Measurements from ENCODE around the gene CASD1. TPM values are rescaled to one million over a fixed set of nuclear protein-coding genes. Genes with fewer than 3 reads are reported as not detected.

The CASD1 gene
- total and polyA plus RNA-seq, 4 donors = 9.6 to 73.9 (median 26.3) TPM

DNA sequence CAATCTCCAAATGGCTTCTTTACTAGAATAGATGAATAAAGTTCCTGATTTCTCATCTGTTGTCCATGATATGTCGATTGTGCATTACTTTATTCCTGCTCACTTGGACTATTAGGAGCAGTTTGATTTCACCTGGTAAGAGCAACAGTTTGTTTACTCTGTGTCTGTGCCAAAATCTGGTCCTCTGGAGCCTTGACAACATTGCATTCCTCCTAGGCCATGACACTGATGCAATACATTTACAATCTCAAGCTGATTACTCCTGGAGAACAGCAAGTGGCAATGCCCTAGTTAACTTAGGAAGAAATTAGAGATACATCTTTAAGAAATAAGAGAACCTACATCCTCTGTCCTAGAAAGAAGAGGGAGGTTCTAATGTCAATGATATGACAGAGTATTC is 74.5 kb downstream of the CASD1 start:
- WGBS, 2 donors = 70 to 91% methylated on average over 1 of the region's 1 CpG
- no peaks in the 10 kb centered on the region for H3K27me3 ChIP-seq (ENCODE audit: control insufficient read depth in 3 of 3, insufficient read depth in 3 of 3, low read length in 2 of 3)
- H3K4me3 ChIP-seq = no peak overlapping the region
- TF ChIP-seq, protein P1, sequence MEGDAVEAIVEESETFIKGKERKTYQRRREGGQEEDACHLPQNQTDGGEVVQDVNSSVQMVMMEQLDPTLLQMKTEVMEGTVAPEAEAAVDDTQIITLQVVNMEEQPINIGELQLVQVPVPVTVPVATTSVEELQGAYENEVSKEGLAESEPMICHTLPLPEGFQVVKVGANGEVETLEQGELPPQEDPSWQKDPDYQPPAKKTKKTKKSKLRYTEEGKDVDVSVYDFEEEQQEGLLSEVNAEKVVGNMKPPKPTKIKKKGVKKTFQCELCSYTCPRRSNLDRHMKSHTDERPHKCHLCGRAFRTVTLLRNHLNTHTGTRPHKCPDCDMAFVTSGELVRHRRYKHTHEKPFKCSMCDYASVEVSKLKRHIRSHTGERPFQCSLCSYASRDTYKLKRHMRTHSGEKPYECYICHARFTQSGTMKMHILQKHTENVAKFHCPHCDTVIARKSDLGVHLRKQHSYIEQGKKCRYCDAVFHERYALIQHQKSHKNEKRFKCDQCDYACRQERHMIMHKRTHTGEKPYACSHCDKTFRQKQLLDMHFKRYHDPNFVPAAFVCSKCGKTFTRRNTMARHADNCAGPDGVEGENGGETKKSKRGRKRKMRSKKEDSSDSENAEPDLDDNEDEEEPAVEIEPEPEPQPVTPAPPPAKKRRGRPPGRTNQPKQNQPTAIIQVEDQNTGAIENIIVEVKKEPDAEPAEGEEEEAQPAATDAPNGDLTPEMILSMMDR (IDR thresholded peaks at IDR 0.05; ENCODE audit: control extremely low read depth, extremely low read depth) = no peak
- H3K27ac ChIP-seq (ENCODE audit: low read depth in 1 of 2, low read length in 1 of 2) = no peak overlapping the region
- H3K9ac ChIP-seq (ENCODE audit: insufficient read depth in 1 of 2, low read length in 2 of 2) = no peak overlapping the region
- DNase-seq (peak in 1 of 3 donors; percentile 8), ATAC-seq (ENCODE audit: insufficient read depth, low FRiP score) (no peak)
- H3K4me1 ChIP-seq (ENCODE audit: control insufficient read depth in 5 of 5, insufficient read depth in 5 of 5, low read length in 5 of 5) = peaks cover 0 to 12% (median 0%) of the 10 kb centered on the region in 5 donors
- no peaks in the 10 kb centered on the region for H3K9me3 ChIP-seq (ENCODE audit: control insufficient read depth in 4 of 4, insufficient read depth in 3 of 4, low read length in 3 of 4)
- H3K36me3 ChIP-seq (ENCODE audit: control insufficient read depth in 4 of 4, insufficient read depth in 4 of 4, low read length in 4 of 4) = peaks cover 0 to 5% (median 2%) of the 10 kb centered on the region in 4 donors

DNA sequence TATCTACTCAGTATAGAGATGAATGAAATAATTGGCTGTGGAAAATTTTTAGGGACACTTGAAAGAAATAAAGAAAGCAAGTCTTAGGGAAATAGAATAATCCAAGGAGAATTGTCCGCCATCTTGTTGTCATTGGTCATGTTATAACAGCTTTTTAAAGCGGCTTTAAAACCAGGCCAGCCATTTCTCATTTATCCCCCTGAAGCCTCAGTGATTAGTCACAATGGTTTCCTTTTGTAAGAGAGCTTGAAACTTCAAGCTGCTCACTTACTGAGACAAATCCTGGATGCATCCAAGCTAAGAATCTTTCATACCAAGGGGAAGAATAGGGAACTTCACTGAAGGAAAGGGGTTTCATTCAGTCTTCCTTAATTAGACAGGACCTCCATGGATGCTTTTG is 78.5 kb downstream of the CASD1 start:
- TF ChIP-seq, protein P1 (IDR thresholded peaks at IDR 0.05; ENCODE audit: control extremely low read depth, extremely low read depth) = no peak
- no peak for DNase-seq
- WGBS, 2 donors = 96 to 99% methylated on average over 2 of the region's 2 CpGs

DNA sequence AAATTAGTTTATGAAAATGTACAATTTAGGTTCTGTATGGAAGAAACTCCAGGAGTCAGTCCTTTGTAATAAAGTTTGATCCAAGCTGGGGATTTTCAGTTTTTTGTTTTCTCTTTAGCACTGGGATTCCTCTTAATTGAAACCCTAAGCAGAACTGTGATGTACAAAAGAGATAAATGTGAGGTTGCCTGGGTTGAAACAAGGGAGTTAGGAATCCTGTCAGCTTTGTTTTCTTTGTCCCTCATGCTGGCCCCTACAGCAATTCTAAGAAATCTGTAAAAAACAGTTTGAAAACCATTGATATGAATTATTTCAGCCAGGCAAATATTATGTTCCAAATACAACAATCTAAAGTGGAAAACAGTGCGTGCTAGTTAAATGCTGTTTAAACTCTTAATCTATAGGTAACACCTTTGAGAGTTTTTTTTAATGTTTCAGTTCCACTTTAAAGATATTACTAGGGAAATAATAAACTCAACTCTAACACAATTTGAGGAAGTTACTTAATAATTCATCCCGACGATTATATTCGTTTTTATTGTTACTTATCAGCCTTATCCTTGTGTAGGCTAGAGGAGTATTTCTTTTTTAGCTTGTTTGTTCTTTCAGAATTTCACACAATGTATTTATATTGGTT is 81.0 kb downstream of the CASD1 start:
- H3K9ac ChIP-seq (ENCODE audit: insufficient read depth in 1 of 2, low read length in 2 of 2) = no peak overlapping the region
- no peaks in the 10 kb centered on the region for H3K27me3 ChIP-seq (ENCODE audit: control insufficient read depth in 3 of 3, insufficient read depth in 3 of 3, low read length in 2 of 3)
- H3K4me1 ChIP-seq (ENCODE audit: control insufficient read depth in 5 of 5, insufficient read depth in 5 of 5, low read length in 5 of 5) = no peaks in the 10 kb centered on the region
- WGBS, 2 donors = 20 to 37% methylated on average over 4 of the region's 4 CpGs
- TF ChIP-seq, protein P1 (IDR thresholded peaks at IDR 0.05; ENCODE audit: control extremely low read depth, extremely low read depth) = no peak
- H3K27ac ChIP-seq (ENCODE audit: low read depth in 1 of 2, low read length in 1 of 2) = no peak overlapping the region
- H3K9me3 ChIP-seq (ENCODE audit: control insufficient read depth in 4 of 4, insufficient read depth in 3 of 4, low read length in 3 of 4) = no peaks in the 10 kb centered on the region
- DNase-seq (no peak), ATAC-seq (ENCODE audit: insufficient read depth, low FRiP score) (no peak)
- peaks cover 0 to 12% (median 0%) of the 10 kb centered on the region in 4 donors for H3K36me3 ChIP-seq (ENCODE audit: control insufficient read depth in 4 of 4, insufficient read depth in 4 of 4, low read length in 4 of 4)
- H3K4me3 ChIP-seq = no peak overlapping the region

More for the DNA sequence above, 78.5 kb downstream of the CASD1 start:
- Histone ChIP-seq H3K27me3 (ENCODE audit: control insufficient read depth in 3 of 3, insufficient read depth in 3 of 3, low read length in 2 of 3) (no peaks in the 10 kb centered on the region), H3K9ac (ENCODE audit: insufficient read depth in 1 of 2, low read length in 2 of 2) (no peak overlapping the region), H3K4me1 (ENCODE audit: control insufficient read depth in 5 of 5, insufficient read depth in 5 of 5, low read length in 5 of 5) (peaks cover 0 to 12% (median 0%) of the 10 kb centered on the region in 5 donors), H3K27ac (ENCODE audit: low read depth in 1 of 2, low read length in 1 of 2) (no peak overlapping the region), H3K36me3 (ENCODE audit: control insufficient read depth in 4 of 4, insufficient read depth in 4 of 4, low read length in 4 of 4) (peaks cover 0 to 11% (median 2%) of the 10 kb centered on the region in 4 donors), H3K9me3 (ENCODE audit: control insufficient read depth in 4 of 4, insufficient read depth in 3 of 4, low read length in 3 of 4) (no peaks in the 10 kb centered on the region), H3K4me3 (no peak overlapping the region)
- ATAC-seq (ENCODE audit: insufficient read depth, low FRiP score) = no peak
